Measurements from ENCODE around the gene B4GALT3. TPM values are rescaled to one million over a fixed set of nuclear protein-coding genes. Genes with fewer than 3 reads are reported as not detected.

B4GALT3 gene
- total RNA-seq, 1 donor from 2014 or later = 23.0 TPM

DNA sequence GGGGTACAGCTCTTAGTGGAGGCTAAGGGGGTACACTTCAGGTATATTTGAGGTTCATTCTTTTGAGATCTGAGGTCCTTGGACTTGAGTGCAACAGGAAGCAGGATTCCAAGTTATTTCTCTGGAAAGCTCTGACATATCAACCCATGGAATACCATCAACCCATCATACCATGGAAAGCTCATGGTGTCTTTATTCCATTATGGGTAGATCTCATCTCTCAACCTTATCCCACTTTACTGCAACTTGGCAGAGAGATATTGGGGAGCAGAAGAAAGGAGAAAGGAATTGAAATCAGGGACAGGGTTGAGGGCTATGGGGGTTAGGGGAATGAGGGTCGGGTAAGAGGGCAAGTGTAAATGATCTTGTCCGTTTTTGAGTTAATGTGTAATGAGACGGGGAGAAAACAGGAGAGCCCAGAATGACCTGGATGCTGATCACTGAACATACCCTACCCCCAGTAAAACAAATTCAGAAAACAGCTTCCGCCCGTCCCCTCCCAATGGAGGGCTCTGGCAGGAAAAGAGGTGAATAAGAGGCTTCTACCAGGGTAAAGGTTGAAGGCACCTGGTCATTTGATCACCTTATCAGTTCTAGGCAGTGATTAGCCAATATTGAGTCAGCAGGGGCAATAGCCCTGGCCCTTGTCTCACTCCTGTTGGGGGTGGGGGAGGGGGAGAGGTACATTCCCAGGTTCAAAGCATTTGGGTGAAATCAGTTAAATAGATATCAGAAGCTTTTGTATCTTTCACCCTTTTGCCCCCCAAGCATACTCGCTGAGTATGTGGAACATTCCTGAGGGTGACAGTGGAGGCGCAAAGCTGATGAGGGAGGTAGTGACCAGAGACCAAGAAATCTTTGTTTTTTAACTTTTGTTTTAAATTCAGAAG, 46.7 kb upstream of the B4GALT3 start:
- TF ChIP-seq, protein P1, sequence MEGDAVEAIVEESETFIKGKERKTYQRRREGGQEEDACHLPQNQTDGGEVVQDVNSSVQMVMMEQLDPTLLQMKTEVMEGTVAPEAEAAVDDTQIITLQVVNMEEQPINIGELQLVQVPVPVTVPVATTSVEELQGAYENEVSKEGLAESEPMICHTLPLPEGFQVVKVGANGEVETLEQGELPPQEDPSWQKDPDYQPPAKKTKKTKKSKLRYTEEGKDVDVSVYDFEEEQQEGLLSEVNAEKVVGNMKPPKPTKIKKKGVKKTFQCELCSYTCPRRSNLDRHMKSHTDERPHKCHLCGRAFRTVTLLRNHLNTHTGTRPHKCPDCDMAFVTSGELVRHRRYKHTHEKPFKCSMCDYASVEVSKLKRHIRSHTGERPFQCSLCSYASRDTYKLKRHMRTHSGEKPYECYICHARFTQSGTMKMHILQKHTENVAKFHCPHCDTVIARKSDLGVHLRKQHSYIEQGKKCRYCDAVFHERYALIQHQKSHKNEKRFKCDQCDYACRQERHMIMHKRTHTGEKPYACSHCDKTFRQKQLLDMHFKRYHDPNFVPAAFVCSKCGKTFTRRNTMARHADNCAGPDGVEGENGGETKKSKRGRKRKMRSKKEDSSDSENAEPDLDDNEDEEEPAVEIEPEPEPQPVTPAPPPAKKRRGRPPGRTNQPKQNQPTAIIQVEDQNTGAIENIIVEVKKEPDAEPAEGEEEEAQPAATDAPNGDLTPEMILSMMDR (IDR thresholded peaks at IDR 0.05) = no peak
- Mint-ChIP-seq H3K27me3 (ENCODE audit: low read depth) (no peaks in the 10 kb centered on the region), H3K27ac (ENCODE audit: unreplicated experiment) (no peak overlapping the region), H3K9me3 (ENCODE audit: low read depth) (no peaks in the 10 kb centered on the region), H3K36me3 (ENCODE audit: low read depth) (peaks cover 8% of the 10 kb centered on the region), H3K4me1 (ENCODE audit: low read depth) (peaks cover 26% of the 10 kb centered on the region), H3K4me3 (ENCODE audit: unreplicated experiment) (no peak overlapping the region)
- DNase-seq (ENCODE audit: low spot score) = peak; percentile 26

DNA sequence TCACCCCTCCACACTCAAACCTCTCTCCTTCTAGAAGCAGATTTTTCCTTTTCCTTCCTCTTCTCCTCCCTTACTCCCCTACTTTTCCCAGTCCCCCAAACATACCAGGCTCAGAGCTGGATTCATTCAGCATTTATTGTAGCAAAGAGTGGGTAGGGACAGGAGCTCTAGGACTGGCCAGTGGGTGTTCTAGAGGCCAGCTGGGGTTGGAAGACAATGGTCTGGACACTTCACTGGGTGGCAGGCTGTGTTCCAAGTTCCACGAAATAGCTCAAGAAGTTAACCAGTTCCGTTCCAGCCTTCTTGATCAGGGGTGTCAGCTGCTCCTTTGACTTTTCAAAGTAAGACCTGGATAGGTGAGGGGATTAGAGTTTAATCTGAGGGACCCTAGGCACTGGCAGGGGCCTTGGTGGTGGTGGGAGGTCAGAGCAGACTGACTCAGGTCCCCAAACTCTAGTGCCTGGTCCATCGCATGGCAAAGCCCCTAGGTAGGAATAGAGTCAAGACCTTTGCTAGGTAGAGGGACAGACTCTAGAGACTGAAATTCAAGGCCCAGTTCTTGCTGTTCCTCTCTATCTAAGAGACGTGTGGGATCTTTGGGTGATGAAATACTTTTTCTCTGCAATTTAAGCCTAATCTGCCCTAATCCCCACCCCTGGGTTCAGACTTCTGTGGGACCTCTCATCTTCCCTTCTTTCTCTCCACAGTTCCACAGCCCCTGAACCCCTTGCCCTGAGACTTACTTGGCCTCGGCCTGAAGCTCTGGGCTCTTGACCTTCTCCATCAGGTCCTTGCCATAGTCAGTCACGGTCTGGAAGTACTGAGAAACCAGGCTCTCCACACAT, 45.1 kb upstream of the B4GALT3 start:
- TF ChIP-seq, protein P1 (IDR thresholded peaks at IDR 0.05) = no peak
- DNase-seq (ENCODE audit: low spot score) = peak; percentile 33
- Mint-ChIP-seq H3K27ac (ENCODE audit: unreplicated experiment) (no peak overlapping the region), H3K36me3 (ENCODE audit: low read depth) (peaks cover 1% of the 10 kb centered on the region), H3K27me3 (ENCODE audit: low read depth) (no peaks in the 10 kb centered on the region), H3K4me3 (ENCODE audit: unreplicated experiment) (no peak overlapping the region), H3K9me3 (ENCODE audit: low read depth) (no peaks in the 10 kb centered on the region), H3K4me1 (ENCODE audit: low read depth) (peaks cover 19% of the 10 kb centered on the region)

DNA sequence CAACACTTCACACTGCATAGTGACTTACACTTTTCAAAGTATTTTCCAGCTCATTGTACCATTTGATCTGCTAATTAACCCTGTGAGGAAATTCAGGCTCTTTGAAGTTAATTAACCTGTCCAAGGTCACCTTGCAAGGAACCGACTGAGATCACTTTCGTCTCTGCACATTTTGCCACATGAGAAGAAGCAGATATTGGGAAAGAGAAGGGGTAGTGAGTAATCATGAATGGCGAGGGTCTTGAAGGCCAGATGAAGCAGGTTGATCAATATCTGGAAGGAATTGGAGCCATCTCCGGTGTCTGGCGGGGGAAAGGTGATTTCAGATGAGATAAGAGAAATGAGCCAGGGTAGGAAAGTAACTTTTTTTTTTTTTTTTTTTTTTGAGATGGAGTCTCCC, 42.7 kb upstream of the B4GALT3 start:
- Mint-ChIP-seq H3K27ac (ENCODE audit: unreplicated experiment) (no peak overlapping the region), H3K9me3 (ENCODE audit: low read depth) (no peaks in the 10 kb centered on the region), H3K27me3 (ENCODE audit: low read depth) (no peaks in the 10 kb centered on the region), H3K36me3 (ENCODE audit: low read depth) (peaks cover 3% of the 10 kb centered on the region), H3K4me1 (ENCODE audit: low read depth) (peaks cover 8% of the 10 kb centered on the region), H3K4me3 (ENCODE audit: unreplicated experiment) (no peak overlapping the region)
- TF ChIP-seq, protein P1 (IDR thresholded peaks at IDR 0.05) = no peak
- DNase-seq (ENCODE audit: low spot score) = peak; percentile 7

DNA sequence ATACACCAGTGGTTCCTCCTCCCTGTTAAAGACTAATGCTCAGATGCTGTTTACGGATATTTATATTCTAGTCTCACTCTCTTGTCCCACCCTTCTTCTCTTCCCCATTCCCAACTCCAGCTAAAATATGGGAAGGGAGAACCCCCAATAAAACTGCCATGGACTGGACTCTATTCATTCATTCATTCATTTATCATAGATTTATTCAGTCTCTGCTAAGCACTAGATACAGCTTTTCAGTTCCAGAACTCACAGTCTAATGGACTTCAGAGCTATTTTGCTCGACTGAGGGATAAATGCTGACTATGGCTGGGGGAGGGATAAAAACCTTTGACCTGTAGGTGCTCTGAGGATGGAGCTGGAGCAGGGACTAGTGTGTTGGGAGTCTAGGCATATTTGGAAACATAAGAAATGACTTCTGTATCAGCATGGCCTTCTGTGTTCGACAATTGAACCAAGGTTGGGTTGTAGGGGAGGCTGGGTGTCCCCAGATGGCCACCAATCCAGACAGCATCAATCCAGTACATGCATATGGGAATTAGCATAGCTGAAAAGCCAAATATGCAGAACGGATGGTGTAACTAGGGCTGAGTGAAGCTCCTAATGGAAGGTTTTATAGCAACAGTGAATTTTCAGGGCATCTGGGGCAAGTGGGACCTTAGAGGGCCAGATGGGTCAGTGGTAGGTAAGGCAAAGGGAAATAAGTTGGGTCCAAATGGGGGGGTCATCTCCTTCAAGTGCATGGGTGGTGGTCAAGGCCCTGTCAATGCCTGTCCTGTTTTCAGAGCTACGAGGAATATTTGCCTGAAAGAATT, 42.0 kb upstream of the B4GALT3 start:
- Mint-ChIP-seq H3K4me1 (ENCODE audit: low read depth) (peaks cover 8% of the 10 kb centered on the region), H3K9me3 (ENCODE audit: low read depth) (no peaks in the 10 kb centered on the region), H3K4me3 (ENCODE audit: unreplicated experiment) (no peak overlapping the region), H3K36me3 (ENCODE audit: low read depth) (peaks cover 8% of the 10 kb centered on the region), H3K27me3 (ENCODE audit: low read depth) (no peaks in the 10 kb centered on the region), H3K27ac (ENCODE audit: unreplicated experiment) (no peak overlapping the region)
- peak; percentile 4 for DNase-seq (ENCODE audit: low spot score)
- TF ChIP-seq, protein P1 (IDR thresholded peaks at IDR 0.05) = no peak

All from chondrocyte (in vitro differentiated cells).